Osteocyte (in vitro differentiated cells): Measurements from ENCODE around the gene ITFG2. TPM values are rescaled to one million over a fixed set of nuclear protein-coding genes. Genes with fewer than 3 reads are reported as not detected.

Experiments
- DNase-seq: peaks from one replicate; pipeline ENCODE4 v3.0.0; 2021; ENCODE audit warnings: mixed read lengths; ENCODE audit not compliant: unreplicated experiment; ENCODE audit errors: extremely low spot score
- H3K27ac Mint-ChIP-seq: one replicate; pipeline ENCODE4 v1.8.0; 2021; ENCODE audit warnings: mild to moderate bottlenecking, mixed read lengths; ENCODE audit not compliant: unreplicated experiment
- H3K27me3 Mint-ChIP-seq: one replicate; pipeline ENCODE4 v1.8.0; 2021; ENCODE audit warnings: mixed read lengths; ENCODE audit not compliant: unreplicated experiment
- H3K36me3 Mint-ChIP-seq: one replicate; pipeline ENCODE4 v1.8.0; 2021; ENCODE audit warnings: mixed read lengths; ENCODE audit not compliant: unreplicated experiment
- H3K4me1 Mint-ChIP-seq: one replicate; pipeline ENCODE4 v1.8.0; 2021; ENCODE audit warnings: mixed read lengths; ENCODE audit not compliant: unreplicated experiment
- H3K4me3 Mint-ChIP-seq: one replicate; pipeline ENCODE4 v1.8.0; 2021; ENCODE audit warnings: mild to moderate bottlenecking, moderate library complexity, mixed read lengths; ENCODE audit not compliant: unreplicated experiment
- H3K9me3 Mint-ChIP-seq: one replicate; pipeline ENCODE4 v1.8.0; 2021; ENCODE audit warnings: mixed read lengths; ENCODE audit not compliant: unreplicated experiment
- total RNA-seq: library from RNA; stranded (reverse); gene quantifications from 2 replicates; pipeline ENCODE4 v1.2.1, GENCODE V29; 2021
- TF ChIP-seq, protein P1 (sequence below): fragments of 200-600 bp; sonication (generic); IDR thresholded peaks from 2 replicates; pipeline ENCODE4 v1.5.0; 2021; ENCODE audit warnings: antibody characterized with exemption, mild to moderate bottlenecking, moderate library complexity

The ITFG2 gene
- total RNA-seq, 1 donor from 2014 or later, result 35.4 TPM

DNA sequence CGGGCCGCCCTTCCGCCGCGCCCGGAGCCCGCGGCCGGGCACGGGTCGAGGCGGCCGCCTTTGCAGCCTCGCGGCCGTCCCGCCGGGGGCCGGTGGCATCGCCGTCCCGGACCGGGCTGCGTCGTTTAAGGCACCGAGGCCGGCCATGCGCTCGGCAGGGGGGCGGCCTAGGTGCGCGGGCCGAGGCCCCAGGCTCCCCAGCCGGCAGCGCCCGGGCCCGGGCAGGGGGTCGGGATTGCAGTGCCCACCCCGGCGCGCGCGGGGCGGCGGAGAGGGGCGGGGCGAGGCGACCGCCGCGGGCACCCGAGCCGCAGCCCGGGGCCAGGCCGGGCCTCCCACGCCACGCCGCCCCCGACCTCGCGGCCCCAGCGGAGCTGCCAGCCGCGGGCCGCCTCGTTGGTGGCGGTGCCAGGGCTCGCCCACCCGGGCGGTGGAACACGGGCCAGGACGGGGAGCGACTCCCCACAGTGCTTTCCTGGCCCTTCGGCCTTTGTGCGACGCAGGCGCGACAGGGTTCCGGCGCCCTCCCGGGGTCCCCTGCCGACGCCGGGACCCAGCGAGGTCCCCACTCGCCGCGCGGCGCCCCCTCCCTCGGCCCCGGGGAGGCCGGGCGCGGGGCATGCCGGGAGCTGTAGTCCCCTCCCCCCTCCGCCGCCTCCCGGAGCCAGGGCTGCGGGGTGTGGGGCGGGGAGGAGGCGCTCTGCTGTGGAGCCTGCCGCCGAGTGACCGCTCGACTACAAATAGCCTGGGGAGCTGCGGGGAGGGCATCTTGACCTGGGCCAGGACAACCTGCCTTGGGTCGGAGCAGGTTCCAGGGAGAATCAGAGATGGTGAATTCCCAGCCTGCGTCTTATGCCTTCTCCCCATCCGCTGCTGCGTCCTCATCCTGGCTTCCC is 16.9 kb upstream of the ITFG2 start:
- Mint-ChIP-seq H3K27me3 (no peaks in the 10 kb centered on the region), H3K9me3 (no peaks in the 10 kb centered on the region), H3K27ac (no peak overlapping the region), H3K4me3 (peak overlapping the region; percentile 83), H3K36me3 (peaks cover 26% of the 10 kb centered on the region), H3K4me1 (peaks cover 10% of the 10 kb centered on the region)
- peak; percentile 89 for DNase-seq
- TF ChIP-seq, protein P1, sequence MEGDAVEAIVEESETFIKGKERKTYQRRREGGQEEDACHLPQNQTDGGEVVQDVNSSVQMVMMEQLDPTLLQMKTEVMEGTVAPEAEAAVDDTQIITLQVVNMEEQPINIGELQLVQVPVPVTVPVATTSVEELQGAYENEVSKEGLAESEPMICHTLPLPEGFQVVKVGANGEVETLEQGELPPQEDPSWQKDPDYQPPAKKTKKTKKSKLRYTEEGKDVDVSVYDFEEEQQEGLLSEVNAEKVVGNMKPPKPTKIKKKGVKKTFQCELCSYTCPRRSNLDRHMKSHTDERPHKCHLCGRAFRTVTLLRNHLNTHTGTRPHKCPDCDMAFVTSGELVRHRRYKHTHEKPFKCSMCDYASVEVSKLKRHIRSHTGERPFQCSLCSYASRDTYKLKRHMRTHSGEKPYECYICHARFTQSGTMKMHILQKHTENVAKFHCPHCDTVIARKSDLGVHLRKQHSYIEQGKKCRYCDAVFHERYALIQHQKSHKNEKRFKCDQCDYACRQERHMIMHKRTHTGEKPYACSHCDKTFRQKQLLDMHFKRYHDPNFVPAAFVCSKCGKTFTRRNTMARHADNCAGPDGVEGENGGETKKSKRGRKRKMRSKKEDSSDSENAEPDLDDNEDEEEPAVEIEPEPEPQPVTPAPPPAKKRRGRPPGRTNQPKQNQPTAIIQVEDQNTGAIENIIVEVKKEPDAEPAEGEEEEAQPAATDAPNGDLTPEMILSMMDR, result no peak

DNA sequence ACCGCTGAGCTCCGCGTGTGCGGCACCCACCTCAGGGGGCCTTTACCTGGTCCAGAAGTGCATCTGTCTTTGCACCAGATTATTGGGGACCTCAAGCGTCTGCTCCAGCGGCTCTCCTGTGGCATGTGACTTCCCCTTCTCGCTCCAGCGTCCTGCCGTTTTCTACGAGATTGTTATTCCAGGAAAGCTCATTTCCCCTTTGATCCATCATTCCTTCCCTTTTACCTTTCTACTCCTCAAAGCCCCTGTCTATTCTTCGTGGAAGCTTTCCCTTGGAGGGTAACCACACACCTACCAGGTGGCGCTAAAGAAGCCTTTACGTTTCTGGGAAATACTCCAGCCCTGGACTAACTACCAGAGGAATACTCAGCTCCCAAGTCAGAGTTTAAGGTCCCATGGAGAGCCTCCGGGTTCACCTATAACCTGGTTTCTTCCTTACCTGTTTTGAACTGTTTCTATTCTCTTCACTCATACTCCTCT is 16.2 kb upstream of the ITFG2 start:
- TF ChIP-seq, protein P1, result no peak
- no peaks in the 10 kb centered on the region for H3K27me3 Mint-ChIP-seq
- H3K36me3 Mint-ChIP-seq, result peaks cover 30% of the 10 kb centered on the region
- no peak for DNase-seq
- peak overlapping the region; percentile 83 for H3K4me3 Mint-ChIP-seq
- H3K4me1 Mint-ChIP-seq, result peaks cover 10% of the 10 kb centered on the region
- no peaks in the 10 kb centered on the region for H3K9me3 Mint-ChIP-seq
- no peak overlapping the region for H3K27ac Mint-ChIP-seq

DNA sequence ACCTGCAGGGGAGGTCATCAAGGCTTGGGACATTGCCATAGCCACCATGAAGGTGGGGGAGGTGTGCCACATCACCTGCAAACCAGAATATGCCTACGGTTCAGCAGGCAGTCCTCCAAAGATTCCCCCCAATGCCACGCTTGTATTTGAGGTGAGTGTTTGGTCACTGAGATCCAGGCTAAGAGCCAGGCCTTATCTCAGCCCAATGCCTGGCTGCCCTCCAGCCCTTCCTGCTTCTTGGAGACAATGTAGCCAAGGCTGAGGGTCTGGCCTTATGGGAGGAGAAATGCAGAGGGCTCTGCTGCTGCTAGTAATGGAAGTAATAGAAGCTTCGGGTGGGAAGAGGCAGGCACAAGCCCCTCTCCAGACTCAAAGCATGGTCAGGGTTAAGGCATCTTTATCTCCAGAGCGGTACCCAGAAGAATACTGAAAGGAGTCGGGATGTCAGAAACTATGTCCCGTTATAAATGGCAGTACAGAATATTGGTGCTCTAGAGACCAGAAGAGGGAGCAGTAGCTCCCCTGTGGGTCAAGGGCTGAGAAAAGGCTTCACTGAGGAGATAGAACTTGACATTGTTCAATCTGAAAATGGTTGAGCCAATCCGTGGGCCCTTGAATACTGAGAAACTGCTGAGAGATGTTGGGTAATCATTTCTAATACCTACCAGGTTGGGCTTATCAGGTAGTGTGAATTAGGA is 14.6 kb upstream of the ITFG2 start:
- Mint-ChIP-seq H3K9me3 (no peaks in the 10 kb centered on the region), H3K4me3 (no peak overlapping the region), H3K27me3 (no peaks in the 10 kb centered on the region), H3K27ac (no peak overlapping the region), H3K36me3 (peaks cover 40% of the 10 kb centered on the region), H3K4me1 (peaks cover 10% of the 10 kb centered on the region)
- DNase-seq, result no peak
- TF ChIP-seq, protein P1, result peak; percentile 20

DNA sequence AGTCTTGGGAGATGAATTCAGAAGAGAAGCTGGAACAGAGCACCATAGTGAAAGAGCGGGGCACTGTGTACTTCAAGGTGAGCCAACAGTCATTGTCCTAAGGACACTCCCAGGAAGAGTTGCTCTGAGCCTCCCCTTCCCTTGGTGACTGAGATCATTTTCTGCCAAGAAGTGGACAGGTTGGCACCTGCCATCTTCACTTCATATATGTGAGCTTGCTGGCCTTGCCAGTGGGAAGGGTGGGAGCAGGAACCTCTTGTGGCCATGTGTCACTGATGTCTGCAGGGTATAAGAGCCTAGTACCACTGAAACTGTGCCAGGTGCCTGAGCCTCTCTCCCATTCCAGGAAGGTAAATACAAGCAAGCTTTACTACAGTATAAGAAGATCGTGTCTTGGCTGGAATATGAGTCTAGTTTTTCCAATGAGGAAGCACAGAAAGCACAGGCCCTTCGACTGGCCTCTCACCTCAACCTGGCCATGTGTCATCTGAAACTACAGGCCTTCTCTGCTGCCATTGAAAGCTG is 12.4 kb upstream of the ITFG2 start:
- Mint-ChIP-seq H3K4me1 (peaks cover 29% of the 10 kb centered on the region), H3K27me3 (no peaks in the 10 kb centered on the region), H3K4me3 (no peak overlapping the region), H3K27ac (no peak overlapping the region), H3K9me3 (no peaks in the 10 kb centered on the region), H3K36me3 (peaks cover 46% of the 10 kb centered on the region)
- TF ChIP-seq, protein P1, result no peak
- DNase-seq, result no peak
